ENCODE data around the gene DUSP11.
"Not testable (repeated sequence)": the region's sequence is repeated elsewhere in the genome, so short reads cannot be mapped to it uniquely, and the experiment has no call there.

The DUSP11 gene

DNA sequence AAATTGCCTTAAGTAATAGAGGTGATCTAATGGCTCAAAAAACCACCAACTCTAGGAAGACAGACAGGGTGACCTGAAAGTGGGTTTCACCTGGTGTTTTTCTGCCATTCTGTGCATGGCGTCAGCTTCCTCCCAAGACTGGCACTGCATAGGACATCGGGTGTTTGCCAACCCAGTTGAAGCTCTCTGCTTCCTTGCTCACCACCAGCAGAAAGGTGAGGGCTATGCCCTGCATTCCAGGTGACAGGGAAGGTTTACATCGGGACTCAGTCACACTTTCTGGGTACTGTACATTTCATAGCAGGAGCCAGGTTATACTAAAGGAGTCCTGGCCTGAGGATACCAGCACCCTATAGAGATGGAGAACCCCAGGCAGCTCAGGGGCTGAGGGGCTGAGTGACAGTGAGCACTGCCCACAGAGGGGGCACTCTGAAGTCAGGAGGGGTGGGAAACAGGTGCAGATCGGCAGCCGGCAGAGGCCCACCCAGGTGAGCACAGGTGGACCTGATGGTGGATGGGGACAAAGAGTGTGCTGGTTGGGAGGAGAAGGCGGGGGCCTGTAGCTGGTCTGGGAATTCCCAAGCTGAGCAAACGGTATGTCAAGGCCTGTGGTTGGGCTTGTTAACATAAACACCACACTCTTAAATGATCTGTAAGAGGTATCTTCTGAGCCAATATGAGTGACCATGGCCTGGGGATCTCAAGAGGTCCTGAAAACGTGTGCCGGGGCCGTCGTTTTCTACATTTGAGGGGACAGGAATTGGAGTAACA lies 60.9 kb downstream of the DUSP11 start:
- DNase-seq (ENCODE audit: low read depth, low spot score): no peak
- TF ChIP-seq, protein P1, sequence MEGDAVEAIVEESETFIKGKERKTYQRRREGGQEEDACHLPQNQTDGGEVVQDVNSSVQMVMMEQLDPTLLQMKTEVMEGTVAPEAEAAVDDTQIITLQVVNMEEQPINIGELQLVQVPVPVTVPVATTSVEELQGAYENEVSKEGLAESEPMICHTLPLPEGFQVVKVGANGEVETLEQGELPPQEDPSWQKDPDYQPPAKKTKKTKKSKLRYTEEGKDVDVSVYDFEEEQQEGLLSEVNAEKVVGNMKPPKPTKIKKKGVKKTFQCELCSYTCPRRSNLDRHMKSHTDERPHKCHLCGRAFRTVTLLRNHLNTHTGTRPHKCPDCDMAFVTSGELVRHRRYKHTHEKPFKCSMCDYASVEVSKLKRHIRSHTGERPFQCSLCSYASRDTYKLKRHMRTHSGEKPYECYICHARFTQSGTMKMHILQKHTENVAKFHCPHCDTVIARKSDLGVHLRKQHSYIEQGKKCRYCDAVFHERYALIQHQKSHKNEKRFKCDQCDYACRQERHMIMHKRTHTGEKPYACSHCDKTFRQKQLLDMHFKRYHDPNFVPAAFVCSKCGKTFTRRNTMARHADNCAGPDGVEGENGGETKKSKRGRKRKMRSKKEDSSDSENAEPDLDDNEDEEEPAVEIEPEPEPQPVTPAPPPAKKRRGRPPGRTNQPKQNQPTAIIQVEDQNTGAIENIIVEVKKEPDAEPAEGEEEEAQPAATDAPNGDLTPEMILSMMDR (IDR thresholded peaks at IDR 0.05; ENCODE audit: low read depth, low read length): no peak
- in situ Hi-C loops (cut with HindIII; ENCODE audit: low sequenced_read_pairs): no loop called here
- no peak overlapping the region for H3K4me3 ChIP-seq (ENCODE audit: low read depth, low read length)

DNA sequence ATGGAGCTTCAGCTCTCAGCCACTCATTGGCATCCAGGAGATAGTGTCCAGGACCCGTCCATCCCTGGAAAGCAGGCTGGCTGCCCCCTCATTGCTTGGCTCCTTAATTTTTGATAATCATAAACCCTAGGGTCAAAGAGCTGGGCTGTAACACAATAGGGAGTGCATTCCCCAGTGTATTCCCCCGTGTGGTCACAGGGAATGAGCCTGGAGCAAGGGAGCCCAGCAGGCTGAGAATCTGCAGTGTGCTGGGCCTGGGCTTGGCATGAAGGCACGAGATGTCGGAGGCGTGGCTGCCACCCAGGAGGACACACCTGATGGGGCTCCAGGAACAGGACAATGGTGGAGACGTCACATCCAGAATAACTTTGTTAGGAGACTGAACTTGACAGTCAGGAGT lies 61.5 kb downstream of the DUSP11 start:
- in situ Hi-C loops (cut with HindIII; ENCODE audit: low sequenced_read_pairs): no loop called here
- no peak overlapping the region for H3K4me3 ChIP-seq (ENCODE audit: low read depth, low read length)
- no peak for DNase-seq (ENCODE audit: low read depth, low spot score)
- TF ChIP-seq, protein P1 (IDR thresholded peaks at IDR 0.05; ENCODE audit: low read depth, low read length): no peak

- H3K4me3 ChIP-seq (ENCODE audit: low read depth, low read length); in situ Hi-C loops (cut with HindIII; ENCODE audit: low sequenced_read_pairs); DNase-seq (ENCODE audit: low read depth, low spot score): not testable (repeated sequence)
Measured at GRCh38 chr2:73717695-73718094, 62.2 kb downstream of the DUSP11 start.

DNA sequence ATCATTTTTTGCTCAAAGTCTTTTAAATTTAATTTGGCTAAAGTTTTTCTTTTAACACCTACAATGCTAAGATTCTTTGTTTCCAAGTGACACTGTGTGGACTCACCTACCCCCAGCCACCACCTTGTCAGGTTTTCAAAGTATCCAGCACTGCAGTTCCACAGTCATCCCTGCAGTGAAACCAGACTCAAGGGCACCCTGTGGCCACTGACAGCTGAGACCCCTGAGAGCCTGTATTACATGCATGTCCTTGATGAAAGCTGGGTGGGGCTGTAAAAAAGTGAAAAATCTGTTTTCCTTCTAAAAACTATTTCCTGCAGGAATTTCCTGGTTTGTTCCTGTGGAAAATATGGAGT lies 62.7 kb downstream of the DUSP11 start:
- no peak for DNase-seq (ENCODE audit: low read depth, low spot score)
- no peak overlapping the region for H3K4me3 ChIP-seq (ENCODE audit: low read depth, low read length)
- TF ChIP-seq, protein P1 (IDR thresholded peaks at IDR 0.05; ENCODE audit: low read depth, low read length): no peak
- in situ Hi-C loops (cut with HindIII; ENCODE audit: low sequenced_read_pairs): no loop called here

DNA sequence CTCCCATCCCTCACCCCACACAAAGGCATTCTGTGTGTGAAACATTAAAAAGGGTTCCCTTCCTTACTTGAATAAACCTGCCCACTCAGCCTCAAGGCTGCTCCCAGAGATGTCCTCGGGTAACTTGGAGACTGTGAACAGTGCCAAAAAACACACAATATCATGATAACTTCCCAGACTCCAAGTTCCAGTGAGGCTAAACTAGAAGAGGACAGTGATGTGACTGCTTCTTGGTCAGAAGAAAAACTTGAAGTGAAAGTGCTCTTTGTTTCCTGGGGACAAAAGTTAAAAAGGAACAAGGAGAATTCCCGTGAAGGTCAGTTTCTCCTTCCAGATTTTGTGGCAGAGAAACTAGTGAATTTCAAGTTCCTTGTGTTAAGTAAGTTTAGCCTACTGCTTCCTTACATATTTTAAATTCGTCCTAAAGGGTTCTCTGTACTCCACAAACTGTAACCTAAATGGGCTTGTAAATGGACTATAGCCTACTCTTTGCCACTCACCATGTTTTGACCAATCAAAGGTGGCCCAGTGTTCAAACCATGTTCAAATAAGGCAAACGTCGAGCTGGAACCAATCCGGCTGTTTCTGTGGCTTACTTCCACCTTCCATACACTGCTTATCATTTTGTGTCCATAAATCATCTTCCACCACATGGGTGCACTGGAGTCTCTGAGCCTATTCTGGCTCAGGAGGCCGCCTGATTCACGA lies 63.2 kb downstream of the DUSP11 start:
- TF ChIP-seq, protein P1 (IDR thresholded peaks at IDR 0.05; ENCODE audit: low read depth, low read length): no peak
- in situ Hi-C loops (cut with HindIII; ENCODE audit: low sequenced_read_pairs): no loop called here
- no peak for DNase-seq (ENCODE audit: low read depth, low spot score)
- H3K4me3 ChIP-seq (ENCODE audit: low read depth, low read length): no peak overlapping the region

GRCh38 chr2:73714091-73714490 lies 65.8 kb downstream of the DUSP11 start:
- TF ChIP-seq, protein P1 (IDR thresholded peaks at IDR 0.05; ENCODE audit: low read depth, low read length): no peak
- in situ Hi-C loops (cut with HindIII; ENCODE audit: low sequenced_read_pairs): no loop called here

More at GRCh38 chr2:73714091-73714490, 65.8 kb downstream of the DUSP11 start:
- no peak overlapping the region for H3K4me3 ChIP-seq (ENCODE audit: low read depth, low read length)
- DNase-seq (ENCODE audit: low read depth, low spot score): no peak
